Liver (tissue), 9 donors: ENCODE results near the gene CD79B. TPM values are rescaled to one million over a fixed set of nuclear protein-coding genes. Genes with fewer than 3 reads are reported as not detected.
"Not testable (repeated sequence)": the region's sequence is repeated elsewhere in the genome, so short reads cannot be mapped to it uniquely, and the experiment has no call there.

Experiments
- DNase-seq: peaks from one replicate; pipeline ENCODE4 v3.0.0-alpha.2; 2017; ENCODE audit warnings: low spot score
- H3K27ac ChIP-seq, 2 donors: one replicate each; pipeline ENCODE4 v1.7.0; 2013; ENCODE audit warnings: inconsistent platforms in 2 of 2, low read length in 2 of 2, control low read depth in 1 of 2, low read depth in 1 of 2, mild to moderate bottlenecking in 1 of 2
- H3K27me3 ChIP-seq, 4 donors: one replicate each; pipeline versions ENCODE4 v1.6.1 to v1.7.0; 2013; ENCODE audit warnings: low read length in 3 of 4, inconsistent platforms in 1 of 4, mild to moderate bottlenecking in 1 of 4, moderate library complexity in 1 of 4; ENCODE audit not compliant: control insufficient read depth in 4 of 4, insufficient read depth in 4 of 4
- H3K36me3 ChIP-seq, 4 donors: one replicate each; pipeline versions ENCODE4 v1.6.1 to v1.7.0; 2013; ENCODE audit warnings: low read length in 3 of 4, mild to moderate bottlenecking in 3 of 4, low read depth in 1 of 4, moderate library complexity in 1 of 4; ENCODE audit not compliant: control insufficient read depth in 4 of 4, insufficient read depth in 3 of 4
- H3K4me1 ChIP-seq, 4 donors: one replicate each; pipeline versions ENCODE4 v1.6.1 to v1.7.0; 2013; ENCODE audit warnings: low read length in 3 of 4, mild to moderate bottlenecking in 3 of 4, moderate library complexity in 1 of 4; ENCODE audit not compliant: control insufficient read depth in 4 of 4, insufficient read depth in 4 of 4
- H3K4me3 ChIP-seq, 3 donors: one replicate each; pipeline versions ENCODE4 v1.6.1 to v1.7.0; 2013; ENCODE audit warnings: low read length in 3 of 3, control low read depth in 1 of 3, low read depth in 1 of 3, mild to moderate bottlenecking in 1 of 3
- H3K9ac ChIP-seq, 2 donors: one replicate each; pipeline ENCODE4 v1.7.0; 2013; ENCODE audit warnings: low read length in 2 of 2, mild to moderate bottlenecking in 2 of 2, moderate library complexity in 2 of 2, control low read depth in 1 of 2, low read depth in 1 of 2
- H3K9me3 ChIP-seq, 4 donors: one replicate each; pipeline versions ENCODE4 v1.6.1 to v1.7.0; 2013; ENCODE audit warnings: low read length in 3 of 4; ENCODE audit not compliant: control insufficient read depth in 4 of 4
- ATF3 ChIP-seq: IDR thresholded peaks from 2 replicates; pipeline ENCODE4 v1.6.1; 2016; ENCODE audit warnings: antibody characterized with exemption
- CTCF ChIP-seq: fragments of 150-350 bp; IDR thresholded peaks from 2 replicates; pipeline ENCODE4 v1.5.1; 2017; ENCODE audit warnings: improper control_type of control experiment, low read depth, low read length; ENCODE audit not compliant: missing input control
- FOXA1 ChIP-seq: IDR thresholded peaks from 2 replicates; pipeline ENCODE4 v1.6.1; 2016; ENCODE audit warnings: antibody characterized with exemption
- MAX ChIP-seq: IDR thresholded peaks from 2 replicates; pipeline ENCODE4 v1.6.1; 2016; ENCODE audit warnings: antibody characterized with exemption
- NR2F2 ChIP-seq: IDR thresholded peaks from 2 replicates; pipeline ENCODE4 v1.6.1; 2016; ENCODE audit warnings: antibody characterized with exemption
- TAF1 ChIP-seq: conservative IDR thresholded peaks from 2 replicates; pipeline ENCODE4 v1.6.1; 2016; ENCODE audit warnings: antibody characterized with exemption, mild to moderate bottlenecking
- YY1 ChIP-seq: IDR thresholded peaks from 2 replicates; pipeline ENCODE4 v1.6.1; 2016; ENCODE audit warnings: antibody characterized with exemption, mild to moderate bottlenecking
- ZBTB33 ChIP-seq: IDR thresholded peaks from 2 replicates; pipeline ENCODE4 v1.6.1; 2016; ENCODE audit warnings: antibody characterized with exemption
- WGBS: extraction: QIAGEN DNeasy Blood & Tissue Kit; methylation state at CpG from one replicate; pipeline ENCODE4 v1.1.7; 2013; 5-methylcytosine and 5-hydroxymethylcytosine counted together
- polyA plus RNA-seq, 2 donors: library from polyadenylated mRNA; stranded (reverse) in 1 of 2; unstranded in 1 of 2; fragments of 200-250 nt in 1 of 2; fragments of >200 nt in 1 of 2; fragmentation: Nextera tagmentation in 1 of 2; extraction: Ambion mirVana in 1 of 2; gene quantifications; one replicate each; pipeline versions ENCODE4 v1.2.1 to v1.2.3, GENCODE V29; 2013 to 2015
- total RNA-seq, 2 donors: library from RNA; depleted of rRNA; stranded (reverse); fragments of >200 nt; gene quantifications; one replicate each; pipeline ENCODE4 v1.2.3, GENCODE V29; 2014
- donor health status: healthy.
- donor health status: healthy.
- donor health status: healthy.
- donor health status: healthy.
- donor health status: healthy.

Gene CD79B
- total and polyA plus RNA-seq, 4 donors = 1.3 to 6.5 (median 3.5) TPM

- H3K27me3 ChIP-seq = no peaks in the 10 kb centered on the region
- 87% methylated on average over 5 of the region's 5 CpGs for WGBS
- H3K27ac ChIP-seq = no peak overlapping the region
- H3K9me3 ChIP-seq = no peaks in the 10 kb centered on the region
- peaks cover 0 to 3% (median under 1%) of the 10 kb centered on the region in 4 donors for H3K4me1 ChIP-seq
- H3K4me3 ChIP-seq = no peak overlapping the region
- no peak for TF ChIP-seq MAX
- TF ChIP-seq YY1 = no peak
- no peak for TF ChIP-seq TAF1
- no peak for TF ChIP-seq NR2F2
- TF ChIP-seq CTCF = no peak
- no peak for TF ChIP-seq FOXA1
- no peak for TF ChIP-seq ATF3
- no peak for TF ChIP-seq ZBTB33
- no peak for DNase-seq
- H3K36me3 ChIP-seq = no peaks in the 10 kb centered on the region
- no peak overlapping the region for H3K9ac ChIP-seq
These were observed 6.5 kb downstream of the CD79B start for GRCh38 chr17:63925615-63926014.

GRCh38 chr17:63922402-63922801, 9.7 kb downstream of the CD79B start:
- not testable (repeated sequence) for H3K27me3 ChIP-seq, H3K27ac ChIP-seq, DNase-seq, H3K4me3 ChIP-seq, H3K9ac ChIP-seq, H3K4me1 ChIP-seq, H3K9me3 ChIP-seq, H3K36me3 ChIP-seq
- WGBS = 79% methylated on average over 9 of the region's 9 CpGs

GRCh38 chr17:63920779-63921178, 11.4 kb downstream of the CD79B start:
- WGBS = 88% methylated on average over 5 of the region's 5 CpGs
- not testable (repeated sequence) for H3K27ac ChIP-seq, H3K27me3 ChIP-seq, H3K9ac ChIP-seq, DNase-seq, H3K4me1 ChIP-seq, H3K4me3 ChIP-seq, H3K9me3 ChIP-seq, H3K36me3 ChIP-seq

- not testable (repeated sequence) for H3K27ac ChIP-seq, H3K27me3 ChIP-seq, H3K4me1 ChIP-seq, H3K9ac ChIP-seq, H3K9me3 ChIP-seq, H3K4me3 ChIP-seq, DNase-seq, H3K36me3 ChIP-seq
- WGBS = 86% methylated on average over 6 of the region's 6 CpGs
These were observed 12.1 kb downstream of the CD79B start for GRCh38 chr17:63920050-63920449.
